Activated gamma-delta T cell treated with Interleukin-2 at 50 U/mL for 16 hours (primary cell): ENCODE measurements around the gene GLIS2.

Source experiments
- DNase-seq: peaks from one replicate; pipeline ENCODE4 v3.0.0-alpha.2; 2020

Gene GLIS2

DNA sequence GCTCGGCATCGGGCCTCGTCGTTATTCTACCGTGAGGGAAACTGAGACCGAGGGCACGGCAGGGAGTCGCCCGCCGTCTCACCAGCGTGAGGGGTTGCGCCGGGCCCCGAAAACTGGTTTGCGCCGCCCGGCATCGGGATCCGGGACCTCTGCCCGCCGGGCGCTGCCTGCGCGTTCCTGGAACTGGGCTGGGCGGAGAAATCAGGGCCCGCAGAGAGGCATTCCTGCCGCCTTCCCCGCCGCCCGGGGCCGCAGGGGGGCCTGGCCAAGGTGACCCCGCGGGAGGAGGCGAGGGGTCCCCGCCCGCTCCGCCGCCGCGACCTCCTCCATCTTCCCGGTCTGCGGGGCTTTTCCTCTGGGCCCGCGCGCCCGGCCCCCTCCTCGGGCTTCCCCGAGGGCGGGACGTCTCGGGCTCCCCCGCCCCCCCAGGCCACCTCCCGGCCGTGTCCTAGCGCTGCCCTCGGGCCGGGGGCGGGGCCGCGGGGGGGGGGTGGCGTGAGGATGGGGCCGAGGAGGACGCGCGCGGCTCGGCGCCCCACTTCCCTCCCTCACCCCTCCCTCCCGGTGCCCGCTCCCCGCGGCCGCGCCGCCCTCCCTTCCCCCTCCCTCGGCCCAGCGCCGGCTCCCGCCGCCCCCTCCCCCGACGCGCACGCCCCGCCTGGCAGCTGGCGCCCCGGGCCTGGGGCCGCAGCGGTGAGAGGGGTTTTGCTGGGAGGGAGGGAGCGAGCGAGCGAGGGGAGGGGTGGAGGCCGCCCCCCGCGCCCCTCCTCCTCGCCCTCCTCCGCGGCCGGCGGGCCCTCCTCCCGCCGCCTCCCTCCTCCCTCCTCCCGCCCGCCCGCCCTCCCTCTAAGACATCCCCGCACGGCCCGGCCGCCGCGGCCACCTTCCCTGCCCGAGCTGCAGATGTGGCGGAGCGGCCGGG, at the start of gene GLIS2:
TSS of gene GLIS2 (plus strand) at position 882 of the 922 bp plus-strand sequence. CDS start 16,214 bp downstream, outside the sequence.
- no peak for DNase-seq

DNA sequence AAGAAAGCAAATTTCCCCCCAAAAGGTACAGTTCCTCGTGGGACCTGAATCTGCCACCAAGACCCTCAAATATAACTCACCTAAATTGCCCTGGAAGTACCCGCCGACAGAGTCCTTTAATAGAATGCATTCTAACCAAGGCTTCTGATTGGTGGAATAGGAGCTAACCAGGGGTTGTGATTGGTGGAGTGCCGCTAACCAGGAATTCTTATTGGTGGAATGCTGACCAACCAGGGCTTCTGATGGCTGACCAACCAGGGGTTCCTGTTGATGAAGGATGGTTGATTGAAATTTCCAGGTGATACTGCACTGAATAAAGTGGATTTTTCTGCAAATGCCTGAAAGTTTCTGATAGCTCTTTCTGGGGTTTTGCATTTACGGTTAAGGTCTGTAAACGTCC, 49.5 kb upstream of the GLIS2 start:
- DNase-seq = no peak

DNA sequence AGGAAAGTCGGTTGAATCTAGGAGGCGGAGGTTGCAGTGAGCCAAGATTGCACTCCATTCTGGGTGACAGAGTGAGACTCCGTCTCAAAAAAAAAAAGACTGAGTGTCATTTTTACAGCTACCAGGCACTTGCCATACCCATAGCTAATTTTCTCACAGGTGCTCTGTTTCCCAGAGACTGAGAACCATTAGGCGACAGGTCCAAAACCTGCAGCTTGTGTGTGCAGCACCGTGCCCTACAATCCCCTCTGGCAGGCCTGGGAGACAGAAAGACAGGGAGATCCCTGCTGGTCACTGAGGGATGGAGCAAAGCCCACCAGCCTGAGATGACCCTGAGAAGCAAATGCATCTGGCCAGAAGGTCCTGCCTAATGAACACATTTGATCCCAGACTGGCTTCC, 45.8 kb upstream of the GLIS2 start:
- DNase-seq = no peak

DNA sequence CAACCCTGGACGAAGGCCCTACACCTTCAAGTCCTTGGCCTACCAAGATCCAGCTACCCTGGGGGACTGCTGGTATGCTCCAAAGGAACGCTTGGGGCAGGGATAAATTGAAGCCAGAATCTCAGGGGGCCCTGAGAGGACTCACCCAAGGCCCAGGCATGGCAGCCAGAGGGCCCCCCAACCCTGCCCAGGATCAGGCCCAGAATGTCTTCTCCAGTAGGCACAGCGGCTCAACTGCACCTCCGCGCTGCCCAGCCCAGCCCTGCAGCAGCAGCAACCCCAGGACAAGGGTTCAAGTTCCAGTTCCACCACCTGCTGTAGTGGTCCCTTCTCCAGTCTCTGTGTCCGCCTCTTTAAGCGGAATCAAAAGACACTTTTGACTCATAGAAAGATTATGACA, 45.3 kb upstream of the GLIS2 start:
- DNase-seq = no peak

DNA sequence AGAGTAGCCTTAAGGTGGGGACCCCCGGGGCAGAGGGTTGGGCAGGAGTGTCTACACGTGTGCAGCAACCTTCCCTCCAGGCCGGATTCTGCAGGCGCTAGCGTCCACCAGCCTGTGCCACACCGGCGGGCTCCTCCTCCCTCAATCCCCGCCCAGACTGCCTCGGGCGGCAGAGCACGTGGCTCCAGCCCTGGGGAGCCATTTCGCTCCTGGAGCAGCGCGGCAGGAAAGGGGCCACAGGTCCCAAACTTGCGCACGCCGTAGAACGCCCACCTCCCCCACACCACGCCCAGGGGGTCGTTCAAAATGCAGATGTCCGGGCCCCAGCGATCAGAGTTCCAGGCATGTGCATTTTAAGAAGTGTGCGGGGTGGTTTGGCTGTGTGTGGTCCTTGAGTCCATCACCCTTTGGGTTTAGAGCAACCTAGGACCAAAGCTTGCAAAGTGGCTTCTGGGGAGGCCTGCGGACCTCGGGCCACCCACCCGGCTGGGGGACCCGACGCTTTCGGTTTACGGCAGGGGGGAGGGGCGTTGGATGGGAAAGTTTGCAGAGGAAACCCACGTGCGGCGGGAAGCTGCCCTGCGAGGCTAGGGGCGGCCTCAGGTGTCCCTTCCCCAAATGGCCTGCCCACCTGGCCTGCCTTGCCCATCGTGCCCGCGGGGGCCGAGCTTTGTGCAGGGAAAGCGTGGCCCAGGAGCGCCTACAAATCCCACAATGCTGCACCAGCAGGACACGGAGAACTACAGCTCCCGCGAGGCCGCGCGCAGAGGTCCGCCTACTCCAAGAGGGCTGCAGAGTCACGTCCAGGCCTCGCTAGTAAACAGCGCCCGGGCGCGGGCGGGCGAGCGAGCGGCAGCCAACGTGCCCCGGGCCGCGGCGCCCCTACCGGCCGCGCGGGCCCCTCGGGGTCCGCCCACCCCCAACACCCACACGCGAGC, 44.4 kb upstream of the GLIS2 start:
- peak; percentile 84 for DNase-seq

DNA sequence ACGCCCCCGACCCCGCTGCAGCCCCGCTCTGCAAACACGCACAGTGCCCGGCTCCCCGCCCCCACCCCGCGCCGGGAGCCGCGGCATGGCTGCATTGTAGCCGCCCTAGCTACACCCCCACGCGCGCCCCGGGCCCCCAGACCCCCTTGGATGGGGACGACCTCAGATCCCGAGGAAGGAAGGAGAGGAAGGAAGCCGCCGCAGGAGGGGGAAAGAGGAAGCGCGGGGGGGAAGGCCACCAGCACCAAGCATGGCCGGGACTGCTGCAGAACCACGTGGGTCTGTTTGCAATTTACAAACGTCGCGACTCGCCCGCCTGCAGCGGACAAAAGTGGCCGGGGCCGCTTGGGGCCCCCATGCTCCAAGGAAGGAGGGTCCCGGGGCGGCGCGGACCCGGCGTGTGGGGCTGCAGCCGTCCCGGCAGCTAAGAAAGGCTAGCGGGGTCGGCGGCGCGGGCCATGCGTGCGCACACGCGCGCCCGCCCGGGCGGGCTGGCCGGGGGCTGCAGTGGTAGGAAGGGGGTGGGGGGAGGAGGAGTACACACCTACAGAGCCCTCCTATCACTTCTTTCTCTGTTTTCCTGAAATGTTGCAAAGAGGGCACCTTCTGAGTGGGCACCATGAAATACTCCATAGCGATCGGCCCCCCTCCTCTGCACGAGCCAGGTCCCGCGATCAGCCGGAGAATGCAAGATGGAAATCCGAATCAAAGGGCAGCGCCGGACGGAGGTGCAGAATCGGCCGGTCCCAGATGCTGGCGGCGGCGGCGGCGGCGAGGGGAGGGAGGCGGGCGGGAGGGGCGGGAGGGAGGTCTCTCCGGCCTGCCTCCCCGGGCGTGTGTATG, 43.5 kb upstream of the GLIS2 start:
- DNase-seq = peak; percentile 35

DNA sequence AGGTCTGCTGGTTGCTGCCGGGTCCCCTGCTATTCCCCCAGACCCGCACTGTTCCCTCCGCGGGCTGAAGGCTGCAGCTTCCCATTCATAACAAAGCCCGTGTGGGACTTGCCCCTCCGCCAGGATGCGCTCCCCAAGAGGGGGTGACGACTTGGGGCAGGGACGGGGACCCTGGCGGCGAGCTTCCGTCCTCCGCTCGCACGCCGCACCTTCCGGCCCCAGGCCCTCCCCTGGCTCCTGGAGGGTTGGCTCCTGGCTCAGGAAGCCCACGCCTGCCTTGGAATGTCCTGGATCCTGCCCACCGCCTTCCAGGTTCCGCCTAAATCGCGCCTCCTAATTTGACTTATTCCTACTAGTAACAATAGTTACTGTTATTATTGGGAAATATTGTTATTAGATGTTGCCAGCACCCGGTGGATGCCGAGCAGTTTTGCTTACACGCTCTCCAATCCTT, 42.0 kb upstream of the GLIS2 start:
- DNase-seq = peak; percentile 54

DNA sequence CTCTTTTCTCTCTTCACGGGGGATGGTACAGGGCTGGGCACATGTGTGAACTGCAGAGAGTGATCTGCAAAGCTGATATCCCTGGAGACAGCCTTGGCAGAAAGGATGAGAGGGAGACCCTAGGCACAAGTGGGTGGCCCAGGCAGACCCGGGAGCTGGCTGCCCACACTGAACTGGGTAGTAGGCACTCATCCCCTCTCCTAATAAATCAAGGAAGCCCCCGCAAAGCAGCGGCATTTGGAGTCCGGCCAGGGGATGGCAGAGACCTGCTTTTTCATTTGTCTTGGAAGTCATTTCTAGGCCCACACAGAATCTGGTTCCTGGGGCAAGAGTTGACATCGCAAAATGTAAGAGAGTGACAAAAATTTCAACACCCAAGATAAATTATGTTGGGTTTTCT, 40.0 kb upstream of the GLIS2 start:
- no peak for DNase-seq

DNA sequence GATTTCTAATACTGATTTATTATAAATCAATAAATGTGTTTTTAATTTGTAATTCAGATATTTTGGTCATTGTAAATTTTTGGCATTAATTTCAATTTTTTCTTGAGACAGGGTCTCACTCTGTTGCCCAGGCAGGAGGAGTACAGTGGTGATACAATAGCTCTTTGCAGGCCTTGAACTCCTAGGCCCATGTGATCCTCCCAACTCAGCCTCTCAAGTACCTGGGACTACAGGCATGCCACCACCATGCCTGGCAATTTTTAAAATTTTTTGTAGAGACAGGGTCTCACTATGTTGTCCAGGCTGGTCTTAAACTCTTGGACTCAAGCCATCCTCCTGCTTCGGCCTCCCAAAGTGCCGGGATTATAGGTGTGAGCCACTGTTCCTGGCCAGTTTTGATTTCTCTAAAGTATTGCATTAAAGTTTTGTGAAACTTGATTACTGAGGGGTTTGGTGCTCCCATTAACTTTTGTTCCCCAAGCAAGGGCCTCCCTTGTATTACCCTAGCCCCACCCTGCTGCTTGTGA, 37.8 kb upstream of the GLIS2 start:
- no peak for DNase-seq

DNA sequence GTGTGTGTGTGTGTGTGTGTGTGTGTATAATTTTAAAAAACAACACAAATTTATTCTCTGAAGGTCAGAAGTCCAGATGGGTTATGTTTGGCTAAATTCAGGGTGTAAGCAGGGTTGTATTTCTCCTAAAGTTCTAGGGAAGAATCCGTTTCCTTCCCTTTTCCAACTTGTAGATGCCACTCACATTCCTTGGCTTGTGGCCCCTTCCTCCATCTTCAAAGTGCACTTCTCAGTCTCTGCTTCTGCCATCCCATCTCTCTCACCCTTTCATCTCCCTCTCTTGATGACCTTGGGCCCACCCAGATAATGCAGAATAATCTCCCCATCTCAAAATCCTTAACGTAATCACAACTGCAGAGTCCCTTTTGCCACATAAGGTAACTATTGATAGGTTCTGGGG, 35.2 kb upstream of the GLIS2 start:
- no peak for DNase-seq

DNA sequence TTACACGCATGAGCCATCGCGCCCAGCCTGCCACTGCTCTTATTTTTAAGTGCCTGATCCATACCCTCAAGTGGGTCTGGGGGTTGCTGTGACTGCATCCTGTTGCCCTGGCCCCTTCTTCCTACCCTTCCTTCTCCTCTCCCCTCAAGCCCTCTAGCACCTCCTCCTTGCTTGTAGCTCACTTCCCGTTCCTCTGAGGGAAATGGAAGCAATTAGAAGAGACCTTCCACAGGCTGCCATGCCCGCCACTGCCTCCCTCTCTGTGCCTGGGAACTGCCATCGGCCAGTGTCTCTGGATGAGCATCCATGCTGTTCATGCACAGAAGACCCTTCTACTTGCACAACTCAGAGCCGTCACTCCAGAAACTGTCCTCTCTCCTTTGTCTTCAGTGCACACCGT, 32.4 kb upstream of the GLIS2 start:
- no peak for DNase-seq

DNA sequence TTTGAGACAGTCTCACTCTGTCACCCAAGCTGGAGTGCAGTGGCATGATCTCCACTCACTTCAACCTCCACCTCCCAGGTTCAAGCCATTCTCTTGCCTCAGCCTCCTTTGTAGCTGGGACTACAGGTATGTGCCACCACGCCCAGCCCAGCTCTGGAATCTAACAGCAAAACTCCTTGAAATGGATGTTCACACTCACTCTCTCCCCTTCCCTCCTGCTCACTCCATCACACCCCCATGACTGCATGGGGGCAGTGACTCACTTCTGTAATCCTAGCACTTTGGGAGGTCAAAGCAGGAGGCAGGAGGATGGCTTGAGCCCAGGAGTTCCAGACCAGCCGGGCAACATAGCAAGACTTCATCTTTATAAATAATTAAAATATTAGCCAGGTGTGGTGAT, 31.9 kb upstream of the GLIS2 start:
- no peak for DNase-seq

DNA sequence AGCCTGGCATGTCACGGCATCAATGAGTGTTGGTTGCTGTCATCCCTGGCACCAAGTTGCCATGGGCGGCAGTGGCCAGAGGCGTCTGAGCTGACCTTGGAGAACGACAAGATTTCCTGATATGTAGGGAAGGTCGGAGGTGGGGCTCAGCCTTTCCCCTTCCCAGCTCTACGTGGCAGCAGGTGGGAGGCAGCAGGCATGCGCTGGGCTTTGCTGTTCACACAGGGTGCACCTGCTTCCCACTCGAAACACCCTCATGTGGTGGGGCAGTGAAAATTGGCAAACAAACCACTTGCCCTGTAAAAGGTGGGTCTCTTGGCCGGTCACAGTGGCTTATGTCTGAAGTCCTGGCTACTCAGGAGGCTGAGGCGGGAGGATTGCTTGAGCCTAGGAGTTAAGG, 30.7 kb upstream of the GLIS2 start:
- DNase-seq = no peak

DNA sequence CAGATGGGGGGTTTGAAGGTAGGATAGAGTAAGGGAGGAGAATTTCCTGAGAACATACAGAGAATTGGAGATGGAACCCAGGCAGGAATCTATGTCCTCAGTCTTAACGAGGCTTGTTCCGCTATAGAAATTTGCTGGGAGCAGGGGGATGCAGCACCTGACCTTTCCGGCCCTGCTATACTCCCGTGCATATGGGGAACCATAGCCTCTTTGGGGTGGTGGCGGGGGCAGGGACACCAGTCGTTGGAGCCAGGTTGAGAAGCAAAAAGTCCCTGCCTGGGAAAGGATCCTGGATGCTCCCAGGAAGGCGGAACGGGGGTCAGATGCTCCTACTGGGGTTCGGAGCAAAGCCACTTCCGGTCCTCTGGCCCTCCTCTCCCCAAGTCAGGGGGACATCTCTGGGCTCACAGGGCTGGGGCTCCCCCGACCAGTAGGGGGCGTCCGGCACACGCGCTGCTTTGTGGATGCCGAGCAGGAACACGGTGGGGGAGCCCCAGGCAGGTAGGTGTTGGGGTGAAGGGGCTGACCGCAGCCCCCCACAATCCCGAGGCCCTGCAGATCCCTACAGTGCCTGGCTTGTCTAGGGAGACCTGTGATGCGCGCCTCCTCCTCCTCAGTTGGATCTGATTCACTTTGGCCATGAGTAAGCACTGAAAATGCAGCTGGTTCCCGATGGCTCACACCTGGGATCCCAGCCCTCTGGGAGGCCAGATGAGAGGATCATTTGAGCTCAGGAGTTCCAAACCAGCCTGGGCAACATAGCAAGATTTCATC, 27.5 kb upstream of the GLIS2 start:
- DNase-seq = peak; percentile 84

DNA sequence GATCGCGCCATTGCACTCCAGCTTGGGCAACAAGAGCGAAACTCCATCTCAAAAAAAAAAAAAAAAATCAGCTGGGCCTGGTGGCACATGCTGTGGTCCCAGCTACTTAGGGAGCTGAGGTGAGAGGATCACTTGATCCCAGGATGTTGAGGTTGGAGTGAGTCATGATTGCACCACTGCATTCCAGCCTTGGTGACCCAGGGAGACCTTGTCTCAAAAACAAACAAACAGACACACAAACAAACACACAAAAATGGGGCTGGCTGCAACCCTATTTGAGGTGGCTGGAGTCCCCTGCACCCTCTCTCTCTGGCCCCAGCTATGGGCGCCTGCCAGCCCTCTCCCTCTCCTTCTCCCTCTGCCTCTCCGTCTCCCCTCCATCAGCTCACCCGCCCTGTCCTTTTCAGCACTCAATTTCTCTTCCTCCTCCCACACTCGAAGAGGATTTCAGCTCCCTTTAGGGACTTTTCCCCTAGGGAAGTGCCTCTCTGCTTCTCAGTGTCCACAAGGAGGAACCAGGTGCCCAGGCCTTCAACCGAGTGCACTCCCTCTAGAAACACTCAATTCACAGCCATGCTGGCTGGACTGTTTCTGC, 25.5 kb upstream of the GLIS2 start:
- DNase-seq = no peak

DNA sequence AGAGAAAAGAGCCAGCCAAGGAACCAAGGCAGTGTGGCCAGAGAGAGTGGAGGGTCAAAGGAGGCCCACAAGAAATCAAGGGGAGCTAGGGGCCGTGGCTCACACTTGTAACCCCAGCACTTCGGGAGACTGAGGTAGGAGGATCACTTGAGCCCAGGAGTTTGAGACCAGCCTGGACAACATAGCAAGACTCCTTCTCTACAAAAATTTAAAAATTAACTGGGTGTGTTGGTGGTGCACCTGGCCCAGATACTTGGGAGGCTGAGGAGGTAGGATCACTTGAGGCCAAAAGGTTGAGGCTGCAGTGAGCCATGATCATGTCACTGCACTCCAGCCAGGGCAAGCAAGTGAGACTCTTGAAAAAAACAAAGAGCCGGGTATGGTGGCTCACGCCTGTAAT, 24.2 kb upstream of the GLIS2 start:
- DNase-seq = no peak

DNA sequence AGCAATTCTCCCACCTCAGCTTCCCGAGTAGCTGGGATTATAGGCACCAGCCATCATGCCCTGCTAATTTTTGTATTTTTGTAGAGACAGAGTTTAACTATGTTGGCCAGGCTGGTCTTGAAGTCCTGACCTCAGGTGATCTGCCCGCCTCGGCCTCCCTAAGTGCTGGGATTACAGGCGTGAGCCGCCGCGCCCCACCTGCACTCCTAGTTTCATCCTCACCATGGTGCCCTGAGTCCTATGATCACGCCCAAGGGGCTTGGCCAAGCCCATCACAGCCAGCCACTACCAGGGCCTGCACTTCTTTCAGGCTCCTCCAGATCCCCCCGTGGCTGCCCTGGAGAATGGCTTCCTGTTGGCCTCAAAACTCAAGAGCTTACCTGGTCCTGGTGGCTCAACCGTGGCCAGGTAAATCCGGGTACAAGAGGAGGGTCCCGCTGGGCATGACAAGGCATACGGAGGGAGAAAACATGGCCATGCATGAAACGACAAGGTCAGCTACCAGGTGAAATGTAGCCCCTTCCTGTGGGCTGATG, 22.6 kb upstream of the GLIS2 start:
- no peak for DNase-seq

DNA sequence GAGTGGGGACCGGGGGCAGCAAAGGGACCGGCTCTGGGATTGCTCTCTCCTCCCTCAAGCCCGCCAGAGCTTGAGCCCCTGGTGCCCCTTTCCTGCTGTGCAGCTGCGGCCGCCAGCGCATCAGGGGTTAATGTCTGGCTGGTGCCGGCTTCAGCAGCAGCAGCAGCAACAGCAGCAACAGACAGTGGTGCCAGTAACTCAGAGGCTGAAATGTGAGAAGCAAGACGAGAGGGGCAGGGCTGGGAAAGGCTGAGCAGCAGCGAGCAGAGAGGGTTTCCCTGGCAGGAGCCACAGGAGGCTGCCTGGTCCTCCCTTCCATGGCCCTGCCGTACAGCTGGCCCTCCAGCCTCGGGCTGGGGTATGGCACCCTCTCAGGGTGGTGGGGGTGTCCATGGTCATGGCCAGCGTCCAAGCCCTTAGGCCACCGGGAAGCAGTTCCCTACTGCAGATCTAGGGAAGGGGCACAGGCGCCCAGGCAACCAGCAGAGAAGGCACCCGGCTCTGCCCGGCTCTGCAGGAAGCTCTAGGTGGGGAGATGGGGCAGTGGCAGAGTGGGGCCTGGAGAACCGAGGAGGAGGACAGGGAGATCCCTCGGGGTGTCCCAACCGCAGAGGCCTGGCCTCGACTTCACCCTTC, 21.9 kb upstream of the GLIS2 start:
- no peak for DNase-seq

DNA sequence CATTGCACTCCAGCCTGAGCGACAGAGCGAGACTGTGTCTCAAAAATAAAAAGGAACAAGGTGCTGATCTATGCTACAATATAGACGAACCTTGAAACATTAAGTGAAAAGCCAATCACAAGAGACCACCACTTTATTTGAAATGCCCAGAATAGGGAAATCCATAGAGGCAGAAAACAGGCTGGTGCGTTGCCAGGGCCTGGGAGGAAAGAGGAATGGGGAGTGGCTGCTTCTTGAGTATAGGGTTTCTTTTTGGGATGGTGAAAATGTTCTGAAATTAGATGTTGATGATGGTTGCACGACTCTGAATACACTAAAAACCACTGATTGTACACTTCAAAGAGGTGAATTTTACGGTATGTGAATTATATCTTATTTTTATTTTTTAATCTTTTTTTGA, 20.3 kb upstream of the GLIS2 start:
- DNase-seq = no peak

DNA sequence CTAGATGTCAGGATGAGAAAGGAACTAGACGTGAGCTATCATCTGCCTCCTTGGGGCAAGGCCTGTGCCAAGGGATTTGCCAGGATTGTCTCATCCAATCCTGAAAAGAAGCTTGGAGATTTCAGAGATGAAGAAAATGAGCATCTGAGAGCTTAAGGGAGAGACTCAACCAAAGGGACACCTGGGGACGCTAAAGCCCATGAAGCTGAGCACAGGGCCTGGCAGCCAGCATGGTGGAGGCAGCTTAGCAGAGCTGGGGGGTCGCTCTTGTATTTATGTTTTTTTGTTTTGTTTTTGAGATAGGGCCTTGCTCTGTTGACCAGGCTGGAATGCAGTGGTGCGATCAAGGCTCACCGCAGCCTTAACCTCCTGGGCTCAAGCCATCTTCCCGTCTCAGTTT, 18.4 kb upstream of the GLIS2 start:
- DNase-seq = no peak
